Mucosa of descending colon (tissue), 3 donors: Measurements from ENCODE around the gene TNFAIP8. TPM values are rescaled to one million over a fixed set of nuclear protein-coding genes. Genes with fewer than 3 reads are reported as not detected.

Source experiments
- ATAC-seq: fragments of 200-7000 bp; cut with Tn5 transposase; one replicate; pipeline ENCODE4 v1.9.1; 2020; ENCODE audit warnings: mild to moderate bottlenecking, moderate library complexity
- DNase-seq, 3 donors: peaks; one replicate each; pipeline ENCODE4 v3.0.0-alpha.2; 2020
- H3K36me3 ChIP-seq: fragments of 200-600 bp; one replicate; pipeline ENCODE4 v1.8.0; 2021; ENCODE audit warnings: low read depth, mild to moderate bottlenecking
- H3K4me1 ChIP-seq: fragments of 200-600 bp; one replicate; pipeline ENCODE4 v1.8.0; 2021; ENCODE audit warnings: low read depth, mild to moderate bottlenecking
- H3K4me3 ChIP-seq: fragments of 200-600 bp; one replicate; pipeline ENCODE4 v1.8.0; 2021; ENCODE audit warnings: mild to moderate bottlenecking
- H3K9me3 ChIP-seq: fragments of 200-600 bp; one replicate; pipeline ENCODE4 v1.8.0; 2021; ENCODE audit warnings: mild to moderate bottlenecking
- CTCF ChIP-seq: fragments of 200-600 bp; IDR thresholded peaks from one replicate; pipeline ENCODE4 v1.8.0; 2022; ENCODE audit warnings: antibody characterized with exemption, mild to moderate bottlenecking
- intact Hi-C, 2 donors: fragments of 100-400 bp; cut with DNase I in 1 of 2; cut with micrococcal nuclease in 1 of 2; formaldehyde crosslinking; loops; one replicate each; pipeline versions ENCODE4 v1.11.0 to v1.11.1; 2022; cut with DNase I, micrococcal nuclease
- total RNA-seq, 3 donors: library from RNA; stranded (reverse); fragmentation: NEBNext Ultra II Directional in 2 of 3; extraction: Animal tissue kit (Norgen Biotek cat#: 25700) in 2 of 3; gene quantifications; one replicate each; pipeline versions ENCODE4 v1.2.1 to v1.2.4, GENCODE V29; 2021 to 2023
- donor health status: DM: no; HTN: no; CAD: no; lungs with moderate emphysema.
- donor health status: DM: no; HTN: no; CAD: no.
- donor health status: DM: no; HTN: yes; CAD: no.

TNFAIP8 gene
- total RNA-seq, 3 donors from 2014 or later: 8.7 to 15.7 (median 12.3) TPM

DNA sequence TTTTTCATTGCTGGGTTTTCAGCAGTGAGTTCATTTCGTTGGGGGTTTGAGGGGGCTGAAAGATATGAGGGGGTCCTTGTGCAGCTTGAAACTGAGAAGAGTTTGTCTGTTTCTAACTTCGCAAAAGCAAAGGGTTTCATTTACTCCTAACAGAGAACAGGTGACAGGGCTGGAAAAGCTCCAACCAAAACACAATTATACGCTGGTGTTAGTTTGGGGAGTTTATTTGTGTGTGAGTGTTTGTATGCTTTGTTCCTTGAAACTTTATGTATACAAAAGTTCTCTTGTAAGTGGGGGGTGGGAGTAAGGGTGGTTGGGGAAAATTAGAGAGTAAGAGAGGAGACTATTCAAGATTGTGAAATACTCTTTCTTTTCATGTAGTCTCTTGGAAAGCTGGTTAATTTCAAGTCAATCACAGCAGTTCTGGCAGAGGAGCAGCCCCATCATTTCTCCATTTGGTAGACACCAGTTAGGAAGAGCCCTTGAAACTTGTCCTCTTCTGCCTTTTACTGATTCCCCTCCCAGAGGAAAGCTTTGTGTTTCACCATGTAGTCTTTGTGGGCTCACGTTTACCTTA is 881 bp downstream of the TNFAIP8 start:
- Histone ChIP-seq H3K36me3 (no peaks in the 10 kb centered on the region), H3K9me3 (no peaks in the 10 kb centered on the region), H3K4me1 (peaks cover 6% of the 10 kb centered on the region), H3K4me3 (no peak overlapping the region)
- ATAC-seq (no peak), DNase-seq (no peak)
- no peak for TF ChIP-seq CTCF
- intact Hi-C loops: no loop called here

- Histone ChIP-seq H3K4me3 (no peak overlapping the region), H3K4me1 (peaks cover 6% of the 10 kb centered on the region), H3K36me3 (no peaks in the 10 kb centered on the region), H3K9me3 (no peaks in the 10 kb centered on the region)
- no peak for ATAC-seq
- DNase-seq: no peak
- intact Hi-C loops: no loop called here
- no peak for TF ChIP-seq CTCF
Measured at GRCh38 chr5:119357270-119357669, 1.5 kb downstream of the TNFAIP8 start.

- TF ChIP-seq CTCF: no peak
- Histone ChIP-seq H3K36me3 (no peaks in the 10 kb centered on the region), H3K4me1 (peaks cover 6% of the 10 kb centered on the region), H3K9me3 (no peaks in the 10 kb centered on the region), H3K4me3 (no peak overlapping the region)
- intact Hi-C loops: no loop called here
- no peak for DNase-seq
- no peak for ATAC-seq
Measured at GRCh38 chr5:119357808-119358529, 2.1 kb downstream of the TNFAIP8 start.

- no peak for DNase-seq
- TF ChIP-seq CTCF: no peak
- Histone ChIP-seq H3K4me3 (no peak overlapping the region), H3K36me3 (no peaks in the 10 kb centered on the region), H3K4me1 (peaks cover 6% of the 10 kb centered on the region), H3K9me3 (no peaks in the 10 kb centered on the region)
- intact Hi-C loops: no loop called here
- ATAC-seq: no peak
Measured at GRCh38 chr5:119358530-119358900, 2.7 kb downstream of the TNFAIP8 start.

GRCh38 chr5:119358901-119359603 is 3.2 kb downstream of the TNFAIP8 start:
- intact Hi-C loops: no loop called here
- no peaks in the 10 kb centered on the region for H3K9me3 ChIP-seq
- H3K4me3 ChIP-seq: no peak overlapping the region
- TF ChIP-seq CTCF: no peak
- H3K4me1 ChIP-seq: peaks cover 6% of the 10 kb centered on the region
- no peaks in the 10 kb centered on the region for H3K36me3 ChIP-seq
- ATAC-seq: peak; percentile 29
- DNase-seq: no peak
